Myocyte (in vitro differentiated cells): ENCODE results near the gene SNX25. TPM values are rescaled to one million over a fixed set of nuclear protein-coding genes. Genes with fewer than 3 reads are reported as not detected.
A peak's percentile ranks its signal among the peaks of the same experiment; 100 is the strongest.
"Not testable (repeated sequence)": the region's sequence is repeated elsewhere in the genome, so short reads cannot be mapped to it uniquely, and the experiment has no call there.

ENCODE experiments used
- DNase-seq: peaks from one replicate; pipeline ENCODE4 v3.0.0-alpha.2; 2012; ENCODE audit warnings: low read depth
- total RNA-seq: library from RNA; depleted of rRNA; stranded (reverse); fragments of >200 nt; gene quantifications from 2 replicates; pipeline ENCODE4 v1.2.3, GENCODE V29; 2014

Gene SNX25
- total RNA-seq, 1 donor from 2014 or later, result 16.7 TPM

- DNase-seq, result no peak
These were observed 95.1 kb downstream of the SNX25 start for GRCh38 chr4:185304541-185304940.

GRCh38 chr4:185304944-185305690 is 95.7 kb downstream of the SNX25 start:
- peak; percentile 73 for DNase-seq

GRCh38 chr4:185305979-185306442 is 96.6 kb downstream of the SNX25 start:
- peak; percentile 63 for DNase-seq

GRCh38 chr4:185307136-185307950 is 97.9 kb downstream of the SNX25 start:
- no peak for DNase-seq

GRCh38 chr4:185309770-185310169 is 100.4 kb downstream of the SNX25 start:
- DNase-seq, result no peak

- DNase-seq, result no peak
These were observed 101.9 kb downstream of the SNX25 start for GRCh38 chr4:185311113-185311888.

- DNase-seq, result no peak
These were observed 103.3 kb downstream of the SNX25 start for GRCh38 chr4:185312699-185313098.

- DNase-seq, result not testable (repeated sequence)
These were observed 108.1 kb downstream of the SNX25 start for GRCh38 chr4:185317462-185317861.

GRCh38 chr4:185317880-185318279 is 108.5 kb downstream of the SNX25 start:
- no peak for DNase-seq

GRCh38 chr4:185318679-185319078 is 109.3 kb downstream of the SNX25 start:
- DNase-seq, result no peak

GRCh38 chr4:185322803-185323202 is 113.4 kb downstream of the SNX25 start:
- DNase-seq, result no peak

GRCh38 chr4:185323606-185324005 is 114.2 kb downstream of the SNX25 start:
- no peak for DNase-seq

- DNase-seq, result not testable (repeated sequence)
These were observed 115.0 kb downstream of the SNX25 start for GRCh38 chr4:185324361-185324760.

GRCh38 chr4:185325721-185326120 is 116.3 kb downstream of the SNX25 start:
- not testable (repeated sequence) for DNase-seq

GRCh38 chr4:185328586-185328985 is 119.2 kb downstream of the SNX25 start:
- DNase-seq, result no peak

- DNase-seq, result peak; percentile 69
These were observed 120.6 kb downstream of the SNX25 start for GRCh38 chr4:185329879-185330510.

GRCh38 chr4:185332575-185333464 is 123.4 kb downstream of the SNX25 start:
- no peak for DNase-seq

- DNase-seq, result no peak
These were observed 124.9 kb downstream of the SNX25 start for GRCh38 chr4:185334326-185334725.

- DNase-seq, result no peak
These were observed 126.2 kb downstream of the SNX25 start for GRCh38 chr4:185335579-185335978.

GRCh38 chr4:185339941-185340340 is 130.5 kb downstream of the SNX25 start:
- no peak for DNase-seq
